Breast epithelium (tissue), 4 donors: Measurements from ENCODE around the gene CUTC. TPM values are rescaled to one million over a fixed set of nuclear protein-coding genes. Genes with fewer than 3 reads are reported as not detected.
A peak's percentile ranks its signal among the peaks of the same experiment; 100 is the strongest.

ENCODE experiments used
- DNase-seq, 2 donors: peaks; one replicate each; pipeline ENCODE4 v3.0.0-alpha.2; 2019; ENCODE audit warnings: low spot score in 2 of 2
- H3K27ac ChIP-seq, 2 donors: fragments of 200-600 bp; sonication (generic) in 1 of 2; one replicate each; pipeline ENCODE4 v1.5.1; 2016 to 2019; ENCODE audit warnings: mild to moderate bottlenecking in 1 of 2
- H3K27me3 ChIP-seq, 2 donors: fragments of 200-600 bp; sonication (generic) in 1 of 2; one replicate each; pipeline versions ENCODE4 v1.5.1 to v1.6.0; 2017 to 2019; ENCODE audit warnings: control low read depth in 1 of 2, mild to moderate bottlenecking in 1 of 2
- H3K36me3 ChIP-seq: fragments of 200-600 bp; one replicate; pipeline ENCODE4 v1.5.1; 2019
- H3K4me1 ChIP-seq, 2 donors: fragments of 200-600 bp; sonication (generic); one replicate each; pipeline ENCODE4 v1.5.1; 2016 to 2019; ENCODE audit warnings: control low read depth in 1 of 2
- H3K4me3 ChIP-seq, 3 donors: fragments of 200-600 bp; sonication (generic); 1 replicate in 2 of 3; 2 replicates in 1 of 3; pipeline ENCODE4 v1.5.1; 2016 to 2019; ENCODE audit warnings: mild to moderate bottlenecking in 3 of 3, moderate library complexity in 2 of 3
- H3K9me3 ChIP-seq, 2 donors: fragments of 200-600 bp; sonication (generic) in 1 of 2; one replicate each; pipeline ENCODE4 v1.5.1; 2016 to 2019; ENCODE audit warnings: control low read depth in 1 of 2
- POLR2A ChIP-seq: fragments of 450-650 bp; IDR thresholded peaks from one replicate; pipeline ENCODE4 v1.6.1; 2016; ENCODE audit warnings: antibody characterized with exemption, mild to moderate bottlenecking, moderate library complexity
- POLR2AphosphoS5 ChIP-seq, 3 donors: sonication (generic); formaldehyde crosslinking; IDR thresholded peaks; one replicate each; pipeline ENCODE4 v1.6.1; 2017; ENCODE audit warnings: antibody characterized with exemption in 3 of 3
- intact Hi-C: fragments of 100-400 bp; cut with DNase I; formaldehyde crosslinking; loops from one replicate; pipeline ENCODE4 v1.15.1; 2023; ENCODE audit warnings: low total_unique reads
- total RNA-seq, 3 donors: library from RNA; depleted of rRNA; stranded (reverse); fragments of >200 nt; gene quantifications; one replicate each; pipeline ENCODE4 v1.1.0, GENCODE V29; 2016
- TF ChIP-seq, protein P1 (sequence below), 3 donors: fragments of 450-650 bp; IDR thresholded peaks; one replicate each; pipeline ENCODE4 v1.5.1; 2016 to 2017; ENCODE audit warnings: antibody characterized with exemption in 3 of 3, mild to moderate bottlenecking in 3 of 3, moderate library complexity in 3 of 3

The CUTC gene
- 10 to 100 TPM; 23.4 to 81.0 (median 33.4) TPM for total RNA-seq

- TF ChIP-seq, protein P1, sequence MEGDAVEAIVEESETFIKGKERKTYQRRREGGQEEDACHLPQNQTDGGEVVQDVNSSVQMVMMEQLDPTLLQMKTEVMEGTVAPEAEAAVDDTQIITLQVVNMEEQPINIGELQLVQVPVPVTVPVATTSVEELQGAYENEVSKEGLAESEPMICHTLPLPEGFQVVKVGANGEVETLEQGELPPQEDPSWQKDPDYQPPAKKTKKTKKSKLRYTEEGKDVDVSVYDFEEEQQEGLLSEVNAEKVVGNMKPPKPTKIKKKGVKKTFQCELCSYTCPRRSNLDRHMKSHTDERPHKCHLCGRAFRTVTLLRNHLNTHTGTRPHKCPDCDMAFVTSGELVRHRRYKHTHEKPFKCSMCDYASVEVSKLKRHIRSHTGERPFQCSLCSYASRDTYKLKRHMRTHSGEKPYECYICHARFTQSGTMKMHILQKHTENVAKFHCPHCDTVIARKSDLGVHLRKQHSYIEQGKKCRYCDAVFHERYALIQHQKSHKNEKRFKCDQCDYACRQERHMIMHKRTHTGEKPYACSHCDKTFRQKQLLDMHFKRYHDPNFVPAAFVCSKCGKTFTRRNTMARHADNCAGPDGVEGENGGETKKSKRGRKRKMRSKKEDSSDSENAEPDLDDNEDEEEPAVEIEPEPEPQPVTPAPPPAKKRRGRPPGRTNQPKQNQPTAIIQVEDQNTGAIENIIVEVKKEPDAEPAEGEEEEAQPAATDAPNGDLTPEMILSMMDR (IDR thresholded peaks at IDR 0.05): peak; percentile 46 to 60 (median 58)
- TF ChIP-seq POLR2AphosphoS5 (IDR thresholded peaks at IDR 0.05): peak; percentile 63 to 81 (median 67)
- peak; percentile 65 for TF ChIP-seq POLR2A
- peaks cover 0 to 5% of the 10 kb centered on the region in 2 donors for H3K4me1 ChIP-seq
- intact Hi-C loops: no loop called here
These were observed at the start of gene CUTC, which contains the start of gene COX15 for GRCh38 chr10:99732033-99732842. CUTC (plus strand) TSS chr10:99732234; CDS start chr10:99732349, 115 bp downstream. COX15 (minus strand) TSS chr10:99732127; CDS start chr10:99732049, 78 bp downstream.

DNA sequence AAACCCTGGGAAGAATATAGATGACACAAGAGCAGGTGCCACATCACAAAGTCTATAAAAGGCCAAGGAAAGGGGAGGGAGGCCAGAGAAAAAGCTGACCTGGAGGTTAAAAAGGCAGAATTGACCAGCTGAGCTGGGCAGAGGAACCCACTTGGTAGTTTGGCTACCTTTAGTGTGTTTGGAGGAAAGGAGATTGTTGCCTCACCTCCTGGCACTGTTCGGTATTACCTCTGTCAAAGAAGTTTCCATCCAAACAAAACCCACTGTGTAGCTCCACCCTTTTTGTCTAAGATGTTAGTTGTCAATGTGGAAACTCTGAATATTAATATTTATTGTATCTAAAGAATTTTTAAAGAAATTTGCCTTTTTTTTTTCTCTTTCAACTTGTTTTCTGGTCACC, 49.3 kb upstream of the CUTC start:
- Histone ChIP-seq H3K4me3 (no peak overlapping the region), H3K27ac (no peak overlapping the region), H3K36me3 (no peaks in the 10 kb centered on the region), H3K27me3 (no peaks in the 10 kb centered on the region), H3K4me1 (no peaks in the 10 kb centered on the region), H3K9me3 (no peaks in the 10 kb centered on the region)
- DNase-seq: no peak
- intact Hi-C loops: no loop called here
- no peak for TF ChIP-seq POLR2A
- TF ChIP-seq, protein P1 (IDR thresholded peaks at IDR 0.05): peak in 1 of 3 donors; percentile 14

More at GRCh38 chr10:99732033-99732842, at the start of gene CUTC, which contains the start of gene COX15:
- H3K4me3 ChIP-seq: peak within 1 kb of the TSS; percentile 65 to 96 (median 87)
- peak; percentile 94 to 95 for DNase-seq
- no peaks in the 10 kb centered on the region for H3K36me3 ChIP-seq
- peak within 1 kb of the TSS; percentile 90 to 93 for H3K27ac ChIP-seq
- no peaks in the 10 kb centered on the region for H3K9me3 ChIP-seq
- H3K27me3 ChIP-seq: no peaks in the 10 kb centered on the region

DNA sequence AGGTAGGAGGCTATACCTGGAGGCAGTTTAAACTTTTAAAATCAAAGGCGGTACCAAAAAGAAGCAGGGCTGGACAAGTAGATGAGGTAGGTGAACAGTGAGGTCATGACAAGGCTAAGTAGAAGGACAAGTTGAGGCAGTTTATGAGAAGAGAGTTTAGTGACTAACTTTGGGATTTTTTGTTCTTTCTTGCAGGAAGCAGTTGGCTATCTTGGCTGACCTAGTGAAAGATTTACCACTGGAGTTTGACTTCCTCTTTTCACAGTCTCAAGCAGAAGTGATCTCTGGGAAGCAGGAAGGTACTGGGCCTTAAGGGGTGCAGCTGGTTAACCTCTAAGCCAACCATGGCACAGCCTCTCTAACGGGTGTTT, 46.5 kb upstream of the CUTC start:
- TF ChIP-seq POLR2A (no peak), POLR2AphosphoS5 (IDR thresholded peaks at IDR 0.05) (no peak)

GRCh38 chr10:99689461-99689860, 42.6 kb upstream of the CUTC start:
- no peak overlapping the region for H3K4me3 ChIP-seq
- no peaks in the 10 kb centered on the region for H3K4me1 ChIP-seq
- H3K27me3 ChIP-seq: no peaks in the 10 kb centered on the region
- no peak overlapping the region for H3K27ac ChIP-seq
- DNase-seq: no peak
- H3K36me3 ChIP-seq: no peaks in the 10 kb centered on the region
- intact Hi-C loops: no loop called here
- TF ChIP-seq, protein P1 (IDR thresholded peaks at IDR 0.05): no peak
- TF ChIP-seq POLR2AphosphoS5 (IDR thresholded peaks at IDR 0.05) (no peak), POLR2A (no peak)
- H3K9me3 ChIP-seq: no peaks in the 10 kb centered on the region

More for the DNA sequence above, 46.5 kb upstream of the CUTC start:
- Histone ChIP-seq H3K27me3 (no peaks in the 10 kb centered on the region), H3K9me3 (no peaks in the 10 kb centered on the region), H3K4me1 (no peaks in the 10 kb centered on the region), H3K36me3 (no peaks in the 10 kb centered on the region), H3K4me3 (no peak overlapping the region), H3K27ac (no peak overlapping the region)
- no peak for DNase-seq
- intact Hi-C loops: no loop called here

- Histone ChIP-seq H3K4me1 (no peaks in the 10 kb centered on the region), H3K27ac (no peak overlapping the region), H3K4me3 (no peak overlapping the region), H3K36me3 (peaks cover 15% of the 10 kb centered on the region), H3K9me3 (no peaks in the 10 kb centered on the region), H3K27me3 (no peaks in the 10 kb centered on the region)
- intact Hi-C loops: no loop called here
- DNase-seq: no peak
- TF ChIP-seq POLR2A (no peak), POLR2AphosphoS5 (IDR thresholded peaks at IDR 0.05) (no peak)
- TF ChIP-seq, protein P1 (IDR thresholded peaks at IDR 0.05): no peak
These were observed 38.0 kb upstream of the CUTC start for GRCh38 chr10:99693933-99694583.
